Measurements from ENCODE around the gene POLR2L.
A peak's percentile ranks its signal among the peaks of the same experiment; 100 is the strongest.

The POLR2L gene

DNA sequence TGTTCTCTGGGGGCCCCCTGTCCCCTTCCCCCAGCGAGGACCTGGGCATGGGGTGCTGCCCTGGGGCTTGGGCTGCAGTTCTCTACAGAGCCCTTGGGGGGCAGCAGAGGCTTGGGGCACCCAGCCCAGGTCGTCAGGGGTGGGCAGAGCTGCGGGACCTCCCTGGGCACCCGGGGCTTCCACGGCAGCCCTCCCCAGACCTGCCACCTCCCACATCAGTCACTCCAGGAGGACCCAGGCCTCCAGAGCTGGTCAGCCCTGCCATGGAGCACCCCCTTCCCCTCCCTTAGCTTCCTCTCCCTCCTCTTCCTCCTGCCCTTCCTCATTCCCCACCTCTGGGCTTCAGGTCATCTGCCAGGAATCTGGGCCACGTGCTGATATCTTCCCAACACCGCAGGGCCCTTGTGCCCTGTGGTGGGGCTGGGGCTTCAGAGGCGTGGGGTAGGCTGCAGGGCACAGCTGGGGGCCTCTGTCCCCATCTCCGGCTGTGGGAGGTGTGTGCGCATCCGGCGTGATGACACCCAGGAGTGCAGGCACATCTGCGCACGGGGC lies 6.1 kb upstream of the POLR2L start:
- no CpG with 5 or more reads among the region's 14 CpGs for WGBS, 2 donors (ENCODE audit: extremely low coverage in 2 of 2, insufficient read length in 2 of 2, insufficient replicate concordance in 1 of 2)
- no peak for DNase-seq (ENCODE audit: low spot score)
- Histone ChIP-seq H3K4me3 (ENCODE audit: low read length in 2 of 2) (no peak overlapping the region), H2BK120ac (ENCODE audit: low read depth, low read length) (peak overlapping the region; percentile 72), H2AFZ (ENCODE audit: low read length) (no peak overlapping the region), H2AK5ac (ENCODE audit: low read depth, low read length) (peak overlapping the region; percentile 98), H3K36me3 (replicated peaks in 1 of 2; ENCODE audit: control insufficient read depth in 2 of 2, insufficient read depth in 2 of 2, low read length in 2 of 2) (no peaks in the 10 kb centered on the region), H4K91ac (ENCODE audit: low read depth, low read length, poor library complexity) (peak overlapping the region; percentile 72), H4K8ac (ENCODE audit: low read depth, low read length) (no peak overlapping the region), H3K9me3 (replicated peaks in 1 of 2; ENCODE audit: control insufficient read depth in 2 of 2, insufficient read depth in 1 of 2, low read depth in 1 of 2, low read length in 2 of 2) (no peaks in the 10 kb centered on the region), H3K9ac (ENCODE audit: low read depth, low read length, poor library complexity) (no peak overlapping the region), H3K27me3 (ENCODE audit: control insufficient read depth in 3 of 3, insufficient read depth in 3 of 3, low read depth in 1 of 3, low read length in 3 of 3) (peaks cover 0 to 20% (median 0%) of the 10 kb centered on the region in 3 experiments), H2BK12ac (ENCODE audit: low read length) (peak overlapping the region; percentile 94), H3K4ac (ENCODE audit: low read length) (no peak overlapping the region), H3K27ac (replicated peaks; ENCODE audit: low read length) (no peak overlapping the region), H3K4me2 (ENCODE audit: insufficient read depth, low read length, poor library complexity, severe bottlenecking) (no peak overlapping the region), H2BK15ac (ENCODE audit: low read length) (peak overlapping the region; percentile 92), H3K14ac (ENCODE audit: low read length) (no peak overlapping the region), H3K23ac (ENCODE audit: low read depth, low read length, poor library complexity) (peak overlapping the region; percentile 60), H3K18ac (ENCODE audit: low read length) (peak overlapping the region; percentile 91), H3K4me1 (ENCODE audit: control insufficient read depth in 2 of 2, insufficient read depth in 1 of 2, low read depth in 1 of 2, low read length in 2 of 2) (peaks cover 32 to 44% of the 10 kb centered on the region in 2 donors), H2BK5ac (ENCODE audit: low read length) (peak overlapping the region; percentile 53), H3K79me1 (ENCODE audit: low read depth, low read length) (peaks cover 14% of the 10 kb centered on the region)

DNA sequence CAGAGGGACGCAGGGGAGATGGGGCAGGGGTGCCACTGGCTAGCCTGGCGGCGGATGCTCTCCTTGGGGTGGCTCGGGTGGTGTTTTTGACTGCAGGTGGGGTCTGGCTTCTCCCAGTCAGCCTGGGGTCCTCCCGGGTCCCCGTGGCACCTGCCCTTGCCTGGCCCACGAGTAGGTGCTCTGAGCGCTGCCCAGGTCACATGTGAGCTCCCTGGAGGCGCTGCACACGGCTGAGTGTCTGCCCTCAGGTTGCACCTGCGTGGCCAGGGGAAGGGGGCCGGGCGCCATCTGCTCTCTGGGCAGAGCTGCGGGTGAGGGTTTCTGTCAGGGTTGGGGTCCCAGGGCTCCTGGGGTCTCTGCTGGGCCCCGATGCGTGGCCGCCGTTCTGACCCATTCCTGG lies 5.5 kb upstream of the POLR2L start:
- Histone ChIP-seq H3K4me1 (ENCODE audit: control insufficient read depth in 2 of 2, insufficient read depth in 1 of 2, low read depth in 1 of 2, low read length in 2 of 2) (peaks cover 32 to 44% of the 10 kb centered on the region in 2 donors), H3K27ac (replicated peaks; ENCODE audit: low read length) (no peak overlapping the region)

GRCh38 chr11:846496-847098 lies 4.3 kb upstream of the POLR2L start:
- no peak for DNase-seq (ENCODE audit: low spot score)
- H3K14ac ChIP-seq (ENCODE audit: low read length) = no peak overlapping the region
- peak overlapping the region; percentile 56 for H2BK5ac ChIP-seq (ENCODE audit: low read length)
- H3K36me3 ChIP-seq (replicated peaks in 1 of 2; ENCODE audit: control insufficient read depth in 2 of 2, insufficient read depth in 2 of 2, low read length in 2 of 2) = no peaks in the 10 kb centered on the region
- H3K27ac ChIP-seq (replicated peaks; ENCODE audit: low read length) = no peak overlapping the region
- H2BK120ac ChIP-seq (ENCODE audit: low read depth, low read length) = no peak overlapping the region
- peak overlapping the region; percentile 0 for H2BK12ac ChIP-seq (ENCODE audit: low read length)
- H3K23ac ChIP-seq (ENCODE audit: low read depth, low read length, poor library complexity) = peak overlapping the region; percentile 0
- H2AFZ ChIP-seq (ENCODE audit: low read length) = no peak overlapping the region
- H3K4me3 ChIP-seq (ENCODE audit: low read length in 2 of 2) = no peak overlapping the region
- WGBS, 2 donors (ENCODE audit: extremely low coverage in 2 of 2, insufficient read length in 2 of 2, insufficient replicate concordance in 1 of 2) = no CpG with 5 or more reads among the region's 11 CpGs
- no peak overlapping the region for H4K8ac ChIP-seq (ENCODE audit: low read depth, low read length)
- H3K18ac ChIP-seq (ENCODE audit: low read length) = peak overlapping the region; percentile 27
- no peaks in the 10 kb centered on the region for H3K9me3 ChIP-seq (replicated peaks in 1 of 2; ENCODE audit: control insufficient read depth in 2 of 2, insufficient read depth in 1 of 2, low read depth in 1 of 2, low read length in 2 of 2)
- H2BK15ac ChIP-seq (ENCODE audit: low read length) = no peak overlapping the region
- no peak overlapping the region for H4K91ac ChIP-seq (ENCODE audit: low read depth, low read length, poor library complexity)
- H3K4ac ChIP-seq (ENCODE audit: low read length) = no peak overlapping the region
- no peak overlapping the region for H3K9ac ChIP-seq (ENCODE audit: low read depth, low read length, poor library complexity)
- peak overlapping the region; percentile 100 for H2AK5ac ChIP-seq (ENCODE audit: low read depth, low read length)
- H3K4me2 ChIP-seq (ENCODE audit: insufficient read depth, low read length, poor library complexity, severe bottlenecking) = no peak overlapping the region
- H3K79me1 ChIP-seq (ENCODE audit: low read depth, low read length) = peaks cover 16% of the 10 kb centered on the region
- H3K27me3 ChIP-seq (ENCODE audit: control insufficient read depth in 3 of 3, insufficient read depth in 3 of 3, low read depth in 1 of 3, low read length in 3 of 3) = peaks cover 0 to 20% (median 0%) of the 10 kb centered on the region in 3 experiments
- H3K4me1 ChIP-seq (ENCODE audit: control insufficient read depth in 2 of 2, insufficient read depth in 1 of 2, low read depth in 1 of 2, low read length in 2 of 2) = peaks cover 32 to 43% of the 10 kb centered on the region in 2 donors

More for the DNA sequence above, 5.5 kb upstream of the POLR2L start:
- peak overlapping the region; percentile 53 for H2BK5ac ChIP-seq (ENCODE audit: low read length)
- peak overlapping the region; percentile 98 for H2AK5ac ChIP-seq (ENCODE audit: low read depth, low read length)
- no peak overlapping the region for H2AFZ ChIP-seq (ENCODE audit: low read length)
- H3K23ac ChIP-seq (ENCODE audit: low read depth, low read length, poor library complexity) = no peak overlapping the region
- no peak overlapping the region for H4K91ac ChIP-seq (ENCODE audit: low read depth, low read length, poor library complexity)
- no peak overlapping the region for H3K4me3 ChIP-seq (ENCODE audit: low read length in 2 of 2)
- H3K18ac ChIP-seq (ENCODE audit: low read length) = peak overlapping the region; percentile 5
- H3K27me3 ChIP-seq (ENCODE audit: control insufficient read depth in 3 of 3, insufficient read depth in 3 of 3, low read depth in 1 of 3, low read length in 3 of 3) = peaks cover 0 to 20% (median 0%) of the 10 kb centered on the region in 3 experiments
- no peaks in the 10 kb centered on the region for H3K36me3 ChIP-seq (replicated peaks in 1 of 2; ENCODE audit: control insufficient read depth in 2 of 2, insufficient read depth in 2 of 2, low read length in 2 of 2)
- no peak overlapping the region for H3K4me2 ChIP-seq (ENCODE audit: insufficient read depth, low read length, poor library complexity, severe bottlenecking)
- peak overlapping the region; percentile 92 for H2BK15ac ChIP-seq (ENCODE audit: low read length)
- H3K9ac ChIP-seq (ENCODE audit: low read depth, low read length, poor library complexity) = peak overlapping the region; percentile 44
- WGBS, 2 donors (ENCODE audit: extremely low coverage in 2 of 2, insufficient read length in 2 of 2, insufficient replicate concordance in 1 of 2) = no CpG with 5 or more reads among the region's 18 CpGs
- peak overlapping the region; percentile 47 for H2BK120ac ChIP-seq (ENCODE audit: low read depth, low read length)
- no peak overlapping the region for H4K8ac ChIP-seq (ENCODE audit: low read depth, low read length)
- peak overlapping the region; percentile 37 for H3K4ac ChIP-seq (ENCODE audit: low read length)
- no peak for DNase-seq (ENCODE audit: low spot score)
- peak overlapping the region; percentile 21 for H3K14ac ChIP-seq (ENCODE audit: low read length)
- peak overlapping the region; percentile 94 for H2BK12ac ChIP-seq (ENCODE audit: low read length)
- no peaks in the 10 kb centered on the region for H3K9me3 ChIP-seq (replicated peaks in 1 of 2; ENCODE audit: control insufficient read depth in 2 of 2, insufficient read depth in 1 of 2, low read depth in 1 of 2, low read length in 2 of 2)
- H3K79me1 ChIP-seq (ENCODE audit: low read depth, low read length) = peaks cover 14% of the 10 kb centered on the region

DNA sequence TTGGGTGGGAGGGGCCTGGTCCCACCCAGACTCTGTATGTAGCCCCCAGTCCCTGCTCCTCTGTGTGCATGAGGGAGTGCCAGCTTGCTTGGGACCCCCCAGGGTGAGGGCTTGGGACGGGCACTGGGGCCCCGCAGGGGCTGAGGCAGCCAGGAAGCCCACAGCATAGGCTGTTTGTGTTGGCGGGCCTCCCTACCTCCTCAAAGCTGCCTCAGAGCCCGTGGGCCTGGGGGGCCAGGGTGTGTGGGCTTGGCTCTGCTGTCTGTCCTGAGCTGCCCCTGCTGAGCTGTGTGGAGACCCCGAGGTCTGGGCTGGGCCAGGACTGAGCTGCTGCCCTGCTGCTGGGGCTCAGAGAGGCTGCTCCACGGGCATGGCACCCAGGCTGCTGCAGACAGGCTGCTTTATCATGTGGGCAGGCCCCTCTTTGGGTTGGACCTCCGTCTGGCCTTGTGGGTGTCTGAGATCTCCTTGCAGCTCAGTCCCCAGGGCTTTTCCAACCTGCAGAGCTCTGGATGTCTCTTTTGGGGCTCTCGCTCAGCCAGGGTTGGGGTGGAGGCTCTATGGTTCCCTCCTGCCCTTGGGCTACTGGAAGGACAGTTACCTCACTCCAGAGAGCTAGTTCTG lies 3.7 kb upstream of the POLR2L start:
- WGBS, 2 donors (ENCODE audit: extremely low coverage in 2 of 2, insufficient read length in 2 of 2, insufficient replicate concordance in 1 of 2) = no CpG with 5 or more reads among the region's 8 CpGs

More for the DNA sequence above, 3.7 kb upstream of the POLR2L start:
- Histone ChIP-seq H4K8ac (ENCODE audit: low read depth, low read length) (no peak overlapping the region), H4K91ac (ENCODE audit: low read depth, low read length, poor library complexity) (no peak overlapping the region), H2AFZ (ENCODE audit: low read length) (no peak overlapping the region), H3K27ac (replicated peaks; ENCODE audit: low read length) (no peak overlapping the region), H3K9ac (ENCODE audit: low read depth, low read length, poor library complexity) (no peak overlapping the region), H3K23ac (ENCODE audit: low read depth, low read length, poor library complexity) (peak overlapping the region; percentile 0), H3K4me3 (ENCODE audit: low read length in 2 of 2) (no peak overlapping the region), H3K18ac (ENCODE audit: low read length) (peak overlapping the region; percentile 78), H3K9me3 (replicated peaks in 1 of 2; ENCODE audit: control insufficient read depth in 2 of 2, insufficient read depth in 1 of 2, low read depth in 1 of 2, low read length in 2 of 2) (no peaks in the 10 kb centered on the region), H2AK5ac (ENCODE audit: low read depth, low read length) (peak overlapping the region; percentile 100), H3K4ac (ENCODE audit: low read length) (no peak overlapping the region), H3K36me3 (replicated peaks in 1 of 2; ENCODE audit: control insufficient read depth in 2 of 2, insufficient read depth in 2 of 2, low read length in 2 of 2) (peaks cover 2 to 5% of the 10 kb centered on the region in 2 donors), H2BK15ac (ENCODE audit: low read length) (peak overlapping the region; percentile 30), H3K14ac (ENCODE audit: low read length) (no peak overlapping the region), H2BK120ac (ENCODE audit: low read depth, low read length) (no peak overlapping the region), H3K79me1 (ENCODE audit: low read depth, low read length) (peaks cover 16% of the 10 kb centered on the region), H3K27me3 (ENCODE audit: control insufficient read depth in 3 of 3, insufficient read depth in 3 of 3, low read depth in 1 of 3, low read length in 3 of 3) (peaks cover 0 to 19% (median 0%) of the 10 kb centered on the region in 3 experiments), H2BK12ac (ENCODE audit: low read length) (peak overlapping the region; percentile 97), H2BK5ac (ENCODE audit: low read length) (peak overlapping the region; percentile 56), H3K4me2 (ENCODE audit: insufficient read depth, low read length, poor library complexity, severe bottlenecking) (no peak overlapping the region), H3K4me1 (ENCODE audit: control insufficient read depth in 2 of 2, insufficient read depth in 1 of 2, low read depth in 1 of 2, low read length in 2 of 2) (peaks cover 32 to 40% of the 10 kb centered on the region in 2 donors)
- no peak for DNase-seq (ENCODE audit: low spot score)
